ENCODE results near the gene WDR4. TPM values are rescaled to one million over a fixed set of nuclear protein-coding genes. Genes with fewer than 3 reads are reported as not detected.

Gene WDR4
- total and polyA plus RNA-seq, 9 of the 15 experiments (the other 6 are each of a cell fraction or from before 2014, with no cell fraction given): 5.4 to 95.4 (median 32.1) TPM

DNA sequence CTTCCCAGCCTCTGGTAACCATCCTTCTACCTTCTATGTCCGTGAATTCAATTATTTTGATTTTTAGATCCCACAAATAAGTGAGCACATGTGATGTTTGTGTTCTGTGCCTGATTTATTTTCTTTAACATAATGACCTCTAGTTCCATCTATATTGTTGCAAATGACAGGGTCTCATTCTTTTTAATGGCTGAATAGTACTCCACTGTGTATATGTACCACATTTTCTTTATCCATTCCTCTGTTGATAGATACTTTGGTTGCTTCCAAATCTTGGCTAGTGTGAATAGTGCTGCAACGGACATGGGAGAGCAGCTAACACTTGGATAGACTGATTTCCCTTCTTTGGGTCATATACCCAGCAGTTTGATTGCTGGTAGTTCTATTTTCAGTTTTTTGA, 51.8 kb downstream of the WDR4 start:
- H3K27ac ChIP-seq (ENCODE audit: extremely low read depth, low read depth, low read length): no peak overlapping the region
- ChIA-PET POLR2A (interaction anchor here (1.2 to 1.8 kb wide), 2 partner anchors 16 to 17 kb away, joined by 3 to 4 read pairs; no protein-coding TSS in a partner anchor), CTCF (ENCODE audit: low intra/inter-chr PET ratio) (no interaction called here)
- 0% methylated on average over 2 of the region's 2 CpGs for WGBS (ENCODE audit: insufficient coverage, low coverage, missing lambda C conversion rate)
- no TSS peak for BruUV-seq (replicated peaks)
- FAIRE-seq (no peak), ATAC-seq (no peak), DNase-seq (ENCODE audit: extremely low read depth in 1 of 4, low spot score in 3 of 4) (no peak)
- in situ Hi-C loops (cut with MboI): no loop called here
- TF ChIP-seq ZNF146 (CRISPR knock-in tag; IDR thresholded peaks at IDR 0.05; ENCODE audit: unreplicated experiment) (peak; percentile 66), ZNF79 (CRISPR knock-in tag; IDR thresholded peaks at IDR 0.05; ENCODE audit: low read depth) (no peak), ZNF431 (CRISPR knock-in tag; IDR thresholded peaks at IDR 0.05) (no peak), ZNF778 (CRISPR knock-in tag; IDR thresholded peaks at IDR 0.05) (no peak), ZC3H11A (IDR thresholded peaks at IDR 0.05; ENCODE audit: low read depth, low read length) (no peak), RBM25 (IDR thresholded peaks at IDR 0.05; ENCODE audit: low read depth, low read length, severe bottlenecking) (no peak)
- TF ChIP-seq, protein P1, sequence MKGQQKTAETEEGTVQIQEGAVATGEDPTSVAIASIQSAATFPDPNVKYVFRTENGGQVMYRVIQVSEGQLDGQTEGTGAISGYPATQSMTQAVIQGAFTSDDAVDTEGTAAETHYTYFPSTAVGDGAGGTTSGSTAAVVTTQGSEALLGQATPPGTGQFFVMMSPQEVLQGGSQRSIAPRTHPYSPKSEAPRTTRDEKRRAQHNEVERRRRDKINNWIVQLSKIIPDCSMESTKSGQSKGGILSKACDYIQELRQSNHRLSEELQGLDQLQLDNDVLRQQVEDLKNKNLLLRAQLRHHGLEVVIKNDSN (CRISPR knock-in tag; IDR thresholded peaks at IDR 0.05): no peak
- intact Hi-C loops (cut with micrococcal nuclease): no loop called here
- no peak overlapping the region for H3K4me3 ChIP-seq
- H3K4me1 ChIP-seq (replicated peaks in 1 of 2; ENCODE audit: control insufficient read depth in 2 of 2, insufficient read depth in 2 of 2, low read length in 2 of 2): no peaks in the 10 kb centered on the region
- no peak overlapping the region for H3K4me2 ChIP-seq (ENCODE audit: insufficient read depth, low read length)
- peaks cover 5% of the 10 kb centered on the region in 2 experiments; a peak in 2 of 5 replicates for H3K27me3 ChIP-seq (ENCODE audit: control insufficient read depth in 2 of 2, insufficient read depth in 2 of 2, low read length in 2 of 2)
- H2AFZ ChIP-seq (ENCODE audit: low read depth, low read length): no peak overlapping the region
- H4K20me1 ChIP-seq (replicated peaks; ENCODE audit: control insufficient read depth, insufficient read depth, low read length): peaks cover 3% of the 10 kb centered on the region; the same call in 1 of the 2 replicates
- no peaks in the 10 kb centered on the region for H3K36me3 ChIP-seq (ENCODE audit: control insufficient read depth, insufficient read depth, low read length)
- no peak overlapping the region for H3K9ac ChIP-seq (ENCODE audit: insufficient read depth in 1 of 2, low read depth in 2 of 2, low read length in 2 of 2)
- H3K9me1 ChIP-seq (ENCODE audit: control insufficient read depth, insufficient read depth, low read length): no peaks in the 10 kb centered on the region
- H3K79me2 ChIP-seq (ENCODE audit: control insufficient read depth, insufficient read depth, low read length): no peaks in the 10 kb centered on the region
- no peaks in the 10 kb centered on the region for H3K9me3 ChIP-seq (replicated peaks; ENCODE audit: control insufficient read depth, insufficient read depth, low read depth, low read length)
